A549 (cell line): ENCODE data around the gene SH3PXD2A.

Experiments
- POLR2A ChIP-seq: IDR thresholded peaks from 2 replicates; pipeline ENCODE4 v1.6.1; 2012; ENCODE audit warnings: mild to moderate bottlenecking, low read length
- RFX5 ChIP-seq: fragments of 450-650 bp; IDR thresholded peaks from 2 replicates; pipeline ENCODE4 v1.7.1; 2014; ENCODE audit warnings: antibody characterized with exemption, mild to moderate bottlenecking, moderate library complexity
- TF ChIP-seq, protein P1 (sequence below): fragments of >200 bp; sonication (Bioruptor Twin); formaldehyde crosslinking; IDR thresholded peaks from 3 replicates; pipeline ENCODE4 v1.5.1; 2016

DNA sequence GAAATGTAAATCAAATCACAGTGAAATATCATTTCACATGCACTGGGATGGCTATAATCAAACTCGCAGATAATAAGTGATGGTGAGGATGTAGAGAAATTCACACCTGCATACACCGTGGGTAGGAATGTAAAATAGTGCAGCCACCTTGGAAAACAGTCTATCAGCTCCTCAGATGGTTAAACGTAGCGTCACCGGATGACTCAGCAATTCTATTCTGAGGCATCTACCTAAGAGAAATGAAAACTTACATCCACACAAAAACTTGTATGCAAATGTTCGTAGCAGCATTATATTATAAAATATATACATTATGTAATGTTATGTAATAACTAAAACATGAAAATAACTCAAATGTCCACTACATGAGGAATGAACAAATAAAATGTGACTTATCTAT, 38.9 kb downstream of the SH3PXD2A start:
- TF ChIP-seq POLR2A (no peak), RFX5 (no peak)
- TF ChIP-seq, protein P1, sequence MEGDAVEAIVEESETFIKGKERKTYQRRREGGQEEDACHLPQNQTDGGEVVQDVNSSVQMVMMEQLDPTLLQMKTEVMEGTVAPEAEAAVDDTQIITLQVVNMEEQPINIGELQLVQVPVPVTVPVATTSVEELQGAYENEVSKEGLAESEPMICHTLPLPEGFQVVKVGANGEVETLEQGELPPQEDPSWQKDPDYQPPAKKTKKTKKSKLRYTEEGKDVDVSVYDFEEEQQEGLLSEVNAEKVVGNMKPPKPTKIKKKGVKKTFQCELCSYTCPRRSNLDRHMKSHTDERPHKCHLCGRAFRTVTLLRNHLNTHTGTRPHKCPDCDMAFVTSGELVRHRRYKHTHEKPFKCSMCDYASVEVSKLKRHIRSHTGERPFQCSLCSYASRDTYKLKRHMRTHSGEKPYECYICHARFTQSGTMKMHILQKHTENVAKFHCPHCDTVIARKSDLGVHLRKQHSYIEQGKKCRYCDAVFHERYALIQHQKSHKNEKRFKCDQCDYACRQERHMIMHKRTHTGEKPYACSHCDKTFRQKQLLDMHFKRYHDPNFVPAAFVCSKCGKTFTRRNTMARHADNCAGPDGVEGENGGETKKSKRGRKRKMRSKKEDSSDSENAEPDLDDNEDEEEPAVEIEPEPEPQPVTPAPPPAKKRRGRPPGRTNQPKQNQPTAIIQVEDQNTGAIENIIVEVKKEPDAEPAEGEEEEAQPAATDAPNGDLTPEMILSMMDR = no peak
